KOPT-K1 (cell line): ENCODE data around the gene SNX19.
"Not testable (repeated sequence)": the region's sequence is repeated elsewhere in the genome, so short reads cannot be mapped to it uniquely, and the experiment has no call there.

Experiments used
- H3K27ac ChIP-seq: fragments of 200-600 bp; sonication (generic); 2 replicates; pipeline ENCODE4 v1.5.1; 2016; ENCODE audit warnings: antibody characterized with exemption, mild to moderate bottlenecking, low read depth, low read length; ENCODE audit not compliant: poor library complexity, severe bottlenecking
- H3K36me3 ChIP-seq: fragments of 200-600 bp; sonication (generic); 2 replicates; pipeline ENCODE4 v1.5.1; 2017; ENCODE audit warnings: antibody characterized with exemption, mild to moderate bottlenecking, low read length, moderate library complexity; ENCODE audit not compliant: insufficient read depth
- H3K9me3 ChIP-seq: fragments of 200-600 bp; sonication (generic); 2 replicates; pipeline ENCODE4 v1.5.1; 2017; ENCODE audit warnings: antibody characterized with exemption, low read length, mild to moderate bottlenecking; ENCODE audit not compliant: insufficient read depth, poor library complexity, severe bottlenecking

Gene SNX19

DNA sequence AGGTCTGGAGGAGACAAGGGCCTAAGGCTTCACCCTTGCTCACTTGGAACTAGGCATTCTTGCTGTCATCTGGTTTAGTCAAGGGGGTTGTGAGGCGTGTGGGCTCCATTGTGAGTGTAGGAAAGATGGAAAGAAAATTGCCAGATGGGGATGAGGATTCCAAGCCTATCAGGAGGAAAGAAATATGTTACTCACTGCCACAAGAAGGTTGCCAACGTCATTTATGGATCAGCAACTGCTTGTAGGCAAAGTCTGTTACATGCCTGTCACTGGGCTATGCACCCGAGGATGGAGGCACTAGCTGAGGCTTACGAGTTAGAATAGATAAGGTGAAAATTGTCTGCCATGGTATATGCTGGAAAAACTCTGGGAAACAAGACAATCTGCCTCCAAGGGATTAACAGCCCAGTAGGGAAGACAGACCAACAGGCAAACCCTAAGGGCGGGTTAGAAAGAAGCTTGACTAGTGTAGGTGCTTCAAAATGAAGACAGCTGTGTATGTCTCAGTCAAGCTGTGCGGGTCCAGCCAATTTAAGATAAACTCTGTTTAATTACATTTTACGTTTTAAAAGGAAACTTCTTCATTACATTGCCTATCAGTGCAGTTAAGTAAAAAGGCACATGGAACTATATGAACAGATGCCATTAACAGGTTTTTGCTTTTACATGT, 47.4 kb downstream of the SNX19 start:
- no peak overlapping the region for H3K27ac ChIP-seq
- peaks cover 38% of the 10 kb centered on the region for H3K36me3 ChIP-seq
- no peaks in the 10 kb centered on the region for H3K9me3 ChIP-seq

- H3K27ac ChIP-seq = no peak overlapping the region
- H3K36me3 ChIP-seq = peaks cover 32% of the 10 kb centered on the region
- no peaks in the 10 kb centered on the region for H3K9me3 ChIP-seq
These were observed 48.1 kb downstream of the SNX19 start for GRCh38 chr11:130868086-130868710.

DNA sequence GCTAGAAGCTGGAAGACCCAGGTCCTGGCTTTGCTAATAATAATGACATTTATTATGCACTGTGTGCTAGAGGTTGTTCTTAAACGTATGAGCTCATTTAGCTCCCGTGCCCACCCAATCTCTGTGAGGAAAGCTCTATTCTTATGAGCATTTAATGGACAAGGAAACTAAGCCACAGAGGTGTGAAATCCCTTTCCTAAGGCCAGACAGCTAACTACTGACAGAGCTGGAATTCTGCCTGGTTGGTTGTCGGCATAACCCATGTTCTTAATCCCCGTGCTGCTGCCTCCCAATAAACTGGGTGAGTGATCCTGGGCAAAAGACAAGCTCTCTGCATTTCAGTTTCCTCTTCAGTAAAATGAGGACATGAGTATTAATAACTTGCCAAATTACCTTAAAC, 49.4 kb downstream of the SNX19 start:
- Histone ChIP-seq H3K27ac (no peak overlapping the region), H3K36me3 (peaks cover 18% of the 10 kb centered on the region), H3K9me3 (no peaks in the 10 kb centered on the region)

DNA sequence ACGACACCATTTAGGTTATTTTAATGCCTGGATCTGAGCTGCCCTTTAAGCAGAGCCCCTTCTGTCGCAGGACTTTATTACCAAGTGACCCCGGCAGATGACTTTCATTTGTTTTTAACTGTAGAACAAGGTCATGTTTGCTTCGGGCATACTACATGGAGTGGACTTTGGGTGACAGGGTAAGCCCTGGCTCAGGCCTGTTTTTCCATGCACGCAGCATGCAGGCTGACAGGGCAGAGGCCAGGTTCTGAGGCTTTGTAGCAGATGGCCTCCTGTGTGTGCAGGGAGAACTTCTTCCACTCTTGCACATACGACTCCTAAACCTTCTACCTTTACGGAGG, 50.5 kb downstream of the SNX19 start:
- Histone ChIP-seq H3K36me3 (peaks cover 7% of the 10 kb centered on the region), H3K27ac (no peak overlapping the region)

DNA sequence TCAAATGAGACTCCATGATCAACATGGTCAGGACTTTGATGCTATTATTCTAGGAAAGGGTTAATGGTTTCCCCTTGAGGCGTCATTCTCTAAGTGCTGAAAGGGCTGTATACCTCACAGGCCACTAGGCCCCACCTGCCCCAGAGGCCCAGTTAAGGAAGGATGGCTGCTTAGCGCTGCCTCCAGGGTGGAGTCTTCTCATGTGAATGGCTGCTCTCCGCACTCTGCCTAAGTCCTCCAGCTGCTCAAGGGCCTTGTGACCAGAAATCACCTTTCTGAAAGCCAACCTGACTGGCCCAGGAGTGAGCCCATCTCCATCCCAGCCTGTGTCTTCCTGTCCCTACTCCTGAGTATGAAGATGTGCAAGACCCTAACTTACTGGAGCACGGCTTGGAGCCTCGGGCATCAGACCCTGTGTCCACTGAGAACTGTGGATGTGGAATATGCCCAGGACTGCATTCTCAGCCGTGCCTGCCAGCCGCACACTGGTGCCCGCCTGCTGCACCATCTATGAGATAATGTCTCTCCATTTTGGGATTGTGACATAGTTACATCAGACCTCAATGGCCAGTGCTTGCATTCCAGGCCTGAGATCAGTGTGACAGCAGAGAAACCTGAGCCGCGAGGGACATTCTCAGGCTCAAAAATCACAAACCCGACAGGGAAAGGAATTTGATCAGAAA, 51.0 kb downstream of the SNX19 start:
- Histone ChIP-seq H3K9me3 (no peaks in the 10 kb centered on the region), H3K36me3 (peaks cover 4% of the 10 kb centered on the region), H3K27ac (no peak overlapping the region)

More for the DNA sequence above, 50.5 kb downstream of the SNX19 start:
- no peaks in the 10 kb centered on the region for H3K9me3 ChIP-seq

DNA sequence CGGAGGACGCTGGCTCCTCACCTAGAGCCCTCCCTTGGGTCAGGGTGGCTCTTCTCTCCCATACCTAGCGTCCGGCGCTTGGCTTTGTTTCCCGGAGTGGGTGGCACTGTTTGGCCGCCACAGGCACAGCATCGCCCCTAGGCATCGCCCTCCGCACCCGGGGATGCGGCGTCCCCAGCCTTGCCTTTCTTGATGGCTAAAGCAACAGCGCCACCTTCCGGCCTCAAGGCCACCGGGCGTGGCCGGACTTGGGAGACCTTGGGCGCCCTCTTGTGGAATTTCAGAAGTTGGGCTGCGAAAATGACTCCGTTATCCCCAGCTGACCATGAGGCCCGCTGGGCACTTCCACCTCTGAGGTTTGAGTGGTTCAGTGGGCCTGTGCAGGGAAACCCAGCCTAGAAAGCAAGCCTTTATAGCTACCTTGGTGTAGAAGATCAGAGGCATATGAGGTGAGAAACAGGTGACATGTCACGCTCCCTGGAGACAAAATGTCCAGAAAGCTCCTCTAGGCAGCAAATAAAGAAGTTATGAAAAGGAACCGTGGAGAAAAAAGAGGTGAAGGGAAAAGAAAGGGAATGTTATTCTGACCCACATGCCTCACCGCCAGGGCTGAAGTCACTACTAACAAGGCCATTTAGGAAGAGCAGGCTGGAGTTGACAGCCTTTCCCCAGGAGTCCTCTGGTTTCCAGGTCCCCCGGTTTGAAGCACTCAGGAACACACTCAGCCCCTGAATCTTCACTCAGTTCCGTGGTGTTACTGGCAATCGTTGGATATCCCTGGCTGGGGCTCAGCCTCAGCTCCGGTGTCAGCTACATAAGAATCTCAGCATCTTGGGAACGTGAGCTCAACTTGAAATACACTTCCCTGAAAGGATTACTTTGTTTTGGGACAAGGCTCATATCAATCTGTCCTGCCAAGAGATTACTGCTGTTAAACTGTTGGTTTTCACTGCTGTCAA, 54.1 kb downstream of the SNX19 start:
- no peaks in the 10 kb centered on the region for H3K9me3 ChIP-seq
- H3K27ac ChIP-seq = no peak overlapping the region
- no peaks in the 10 kb centered on the region for H3K36me3 ChIP-seq

- no peaks in the 10 kb centered on the region for H3K36me3 ChIP-seq
- H3K9me3 ChIP-seq = no peaks in the 10 kb centered on the region
- no peak overlapping the region for H3K27ac ChIP-seq
These were observed 55.0 kb downstream of the SNX19 start for GRCh38 chr11:130861283-130861682.

DNA sequence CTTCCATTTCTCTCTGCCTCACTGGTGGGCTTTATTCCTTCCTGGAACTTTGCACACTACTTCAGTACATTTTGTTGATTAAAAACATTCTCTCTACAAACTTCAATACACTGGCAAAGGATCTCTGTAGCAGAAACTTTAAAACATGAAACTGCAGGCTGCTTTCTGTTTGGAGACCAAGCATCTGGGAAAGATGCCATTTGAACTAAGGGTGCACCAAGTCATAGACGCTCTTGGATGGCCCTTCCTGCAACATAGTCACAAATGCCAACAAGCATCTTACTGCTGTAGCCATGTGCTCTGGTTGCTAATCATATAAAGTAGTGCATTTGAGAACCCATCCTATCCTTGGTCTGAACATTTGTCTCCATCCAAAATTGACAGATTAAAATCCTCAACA, 56.4 kb downstream of the SNX19 start:
- no peaks in the 10 kb centered on the region for H3K36me3 ChIP-seq
- H3K27ac ChIP-seq = no peak overlapping the region
- H3K9me3 ChIP-seq = no peaks in the 10 kb centered on the region

GRCh38 chr11:130858215-130858614, 58.1 kb downstream of the SNX19 start:
- Histone ChIP-seq H3K9me3 (no peaks in the 10 kb centered on the region), H3K27ac (no peak overlapping the region), H3K36me3 (no peaks in the 10 kb centered on the region)

GRCh38 chr11:130855707-130856106, 60.6 kb downstream of the SNX19 start:
- H3K9me3 ChIP-seq, H3K36me3 ChIP-seq, H3K27ac ChIP-seq: not testable (repeated sequence)

DNA sequence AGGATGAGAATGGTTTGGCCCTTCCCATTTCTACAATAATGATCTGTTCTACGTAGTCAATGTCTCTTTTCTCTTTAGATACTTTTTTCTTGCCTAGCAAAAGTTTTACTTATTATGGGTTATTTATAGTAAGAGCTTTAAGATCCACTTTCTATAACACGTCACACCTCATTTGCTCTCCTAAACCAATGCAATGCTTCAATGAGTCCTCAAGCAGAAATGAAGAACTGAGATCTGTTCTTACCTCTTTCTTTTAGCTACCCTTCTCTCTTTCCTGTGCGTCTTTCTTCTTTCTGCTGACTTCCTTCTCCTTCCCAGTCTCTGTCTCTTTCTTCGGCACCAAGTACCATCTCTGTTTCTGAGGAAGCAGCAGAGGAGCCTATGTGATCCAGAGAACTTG, 61.8 kb downstream of the SNX19 start:
- Histone ChIP-seq H3K9me3 (no peaks in the 10 kb centered on the region), H3K27ac (no peak overlapping the region), H3K36me3 (no peaks in the 10 kb centered on the region)

DNA sequence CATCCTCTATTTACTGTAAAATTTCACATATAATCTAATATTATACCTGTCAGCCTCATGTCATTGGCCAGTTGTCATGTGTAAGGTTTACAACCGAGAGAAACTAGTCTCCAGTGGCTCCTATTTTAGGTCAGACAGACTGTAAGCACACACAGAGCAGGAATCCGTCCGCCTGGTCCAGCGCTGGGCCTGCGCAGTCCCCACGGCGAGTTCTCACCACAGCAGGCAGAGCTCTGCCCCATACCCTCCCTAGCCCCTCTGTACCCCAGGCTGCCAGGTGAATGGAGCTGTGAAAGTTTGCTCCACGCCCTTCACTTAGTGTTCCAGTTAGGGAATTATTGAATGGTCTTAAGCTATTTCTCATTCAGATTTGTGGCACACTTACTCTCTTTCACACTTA, 63.7 kb downstream of the SNX19 start:
- H3K9me3 ChIP-seq = no peaks in the 10 kb centered on the region
- no peaks in the 10 kb centered on the region for H3K36me3 ChIP-seq
- H3K27ac ChIP-seq = no peak overlapping the region

DNA sequence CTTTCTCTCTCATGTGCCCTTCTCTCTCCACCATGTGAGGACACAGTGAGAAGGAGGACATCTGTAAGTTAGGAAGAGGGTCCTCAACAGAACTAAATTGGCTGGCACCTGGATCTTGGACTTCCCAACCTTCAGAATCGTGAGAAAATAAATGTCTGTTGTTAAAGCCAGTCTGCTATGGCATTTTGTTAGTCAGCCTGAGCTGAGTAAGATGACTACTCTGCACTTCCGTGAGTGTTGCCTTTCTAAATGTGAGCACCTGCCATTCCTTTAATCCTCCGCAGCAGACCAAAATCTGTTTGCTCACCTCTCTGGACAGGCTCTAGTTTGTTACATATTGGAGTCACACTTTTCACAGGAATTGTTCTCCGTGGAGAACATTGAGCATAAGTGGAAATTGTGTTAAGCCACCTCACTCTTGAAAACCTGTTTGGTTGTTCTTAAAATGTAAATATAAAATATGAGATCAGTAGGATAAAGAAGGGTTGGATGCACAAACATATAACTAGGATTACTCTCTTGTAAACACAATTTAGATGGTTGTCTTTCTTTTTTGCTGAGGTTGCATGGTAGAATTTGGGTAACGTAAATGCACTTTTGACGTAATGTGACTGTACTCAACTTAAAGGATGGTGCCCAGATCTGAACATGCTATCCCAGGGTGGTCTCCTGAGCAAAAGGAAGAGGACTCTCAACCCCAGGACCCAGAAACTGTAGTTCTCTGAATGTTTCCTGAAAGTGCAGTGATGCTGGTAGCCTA, 65.9 kb downstream of the SNX19 start:
- Histone ChIP-seq H3K27ac (no peak overlapping the region), H3K36me3 (no peaks in the 10 kb centered on the region), H3K9me3 (no peaks in the 10 kb centered on the region)

DNA sequence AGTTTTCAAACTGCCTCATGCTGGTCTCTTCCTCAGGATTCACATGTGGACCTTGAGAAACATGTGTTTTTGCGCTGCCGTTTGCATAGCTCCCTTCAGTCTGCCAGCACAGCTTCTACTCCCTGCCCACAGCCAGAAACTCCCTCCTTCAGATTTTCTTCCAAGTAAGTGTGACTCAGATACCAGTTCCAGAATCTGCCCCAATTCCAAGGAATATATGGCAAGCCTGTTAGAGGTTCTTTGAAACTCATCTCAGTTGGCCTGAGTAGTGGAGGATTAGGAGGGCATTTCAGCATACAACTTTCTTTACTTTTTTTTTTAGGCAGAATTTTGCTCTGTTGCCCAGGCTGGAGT, 67.1 kb downstream of the SNX19 start:
- no peak overlapping the region for H3K27ac ChIP-seq

More for the DNA sequence above, 67.1 kb downstream of the SNX19 start:
- Histone ChIP-seq H3K9me3 (no peaks in the 10 kb centered on the region), H3K36me3 (no peaks in the 10 kb centered on the region)
